GM18498 (cell line): Measurements from ENCODE around the gene CSPG4.
A peak's percentile ranks its signal among the peaks of the same experiment; 100 is the strongest.
"Not testable (repeated sequence)": the region's sequence is repeated elsewhere in the genome, so short reads cannot be mapped to it uniquely, and the experiment has no call there.

ENCODE experiments used
- ATAC-seq: cut with Tn5 transposase; IDR thresholded peaks from one replicate; pipeline ENCODE4 v1.9.1; 2021; ENCODE audit warnings: mild to moderate bottlenecking, moderate library complexity; ENCODE audit not compliant: unreplicated experiment

CSPG4 gene

GRCh38 chr15:75742346-75742745 is 29.7 kb upstream of the CSPG4 start:
- ATAC-seq = not testable (repeated sequence)

GRCh38 chr15:75739791-75740190 is 27.1 kb upstream of the CSPG4 start:
- ATAC-seq = no peak

- ATAC-seq = peak; percentile 98
Observed at GRCh38 chr15:75738647-75739325, 26.1 kb upstream of the CSPG4 start.

GRCh38 chr15:75738014-75738646 is 25.5 kb upstream of the CSPG4 start:
- ATAC-seq = peak; percentile 25

- not testable (repeated sequence) for ATAC-seq
Observed at GRCh38 chr15:75737116-75738013, 24.7 kb upstream of the CSPG4 start.

GRCh38 chr15:75736256-75736655 is 23.6 kb upstream of the CSPG4 start:
- ATAC-seq = no peak

GRCh38 chr15:75734861-75735760 is 22.5 kb upstream of the CSPG4 start:
- not testable (repeated sequence) for ATAC-seq

GRCh38 chr15:75733761-75734651 is 21.4 kb upstream of the CSPG4 start:
- no peak for ATAC-seq

GRCh38 chr15:75732809-75733451 is 20.3 kb upstream of the CSPG4 start:
- no peak for ATAC-seq

- no peak for ATAC-seq
Observed at GRCh38 chr15:75732177-75732808, 19.6 kb upstream of the CSPG4 start.

- no peak for ATAC-seq
Observed at GRCh38 chr15:75731248-75732151, 18.9 kb upstream of the CSPG4 start.

GRCh38 chr15:75730376-75731247 is 18.0 kb upstream of the CSPG4 start:
- ATAC-seq = not testable (repeated sequence)

GRCh38 chr15:75729326-75730069 is 16.9 kb upstream of the CSPG4 start:
- no peak for ATAC-seq

- ATAC-seq = no peak
Observed at GRCh38 chr15:75727851-75728715, 15.4 kb upstream of the CSPG4 start.

GRCh38 chr15:75727031-75727531 is 14.4 kb upstream of the CSPG4 start:
- ATAC-seq = no peak
